GM18498 (cell line): ENCODE measurements around the gene LETM1.

Source experiments
- ATAC-seq: cut with Tn5 transposase; IDR thresholded peaks from one replicate; pipeline ENCODE4 v1.9.1; 2021; ENCODE audit warnings: mild to moderate bottlenecking, moderate library complexity; ENCODE audit not compliant: unreplicated experiment

The LETM1 gene

DNA sequence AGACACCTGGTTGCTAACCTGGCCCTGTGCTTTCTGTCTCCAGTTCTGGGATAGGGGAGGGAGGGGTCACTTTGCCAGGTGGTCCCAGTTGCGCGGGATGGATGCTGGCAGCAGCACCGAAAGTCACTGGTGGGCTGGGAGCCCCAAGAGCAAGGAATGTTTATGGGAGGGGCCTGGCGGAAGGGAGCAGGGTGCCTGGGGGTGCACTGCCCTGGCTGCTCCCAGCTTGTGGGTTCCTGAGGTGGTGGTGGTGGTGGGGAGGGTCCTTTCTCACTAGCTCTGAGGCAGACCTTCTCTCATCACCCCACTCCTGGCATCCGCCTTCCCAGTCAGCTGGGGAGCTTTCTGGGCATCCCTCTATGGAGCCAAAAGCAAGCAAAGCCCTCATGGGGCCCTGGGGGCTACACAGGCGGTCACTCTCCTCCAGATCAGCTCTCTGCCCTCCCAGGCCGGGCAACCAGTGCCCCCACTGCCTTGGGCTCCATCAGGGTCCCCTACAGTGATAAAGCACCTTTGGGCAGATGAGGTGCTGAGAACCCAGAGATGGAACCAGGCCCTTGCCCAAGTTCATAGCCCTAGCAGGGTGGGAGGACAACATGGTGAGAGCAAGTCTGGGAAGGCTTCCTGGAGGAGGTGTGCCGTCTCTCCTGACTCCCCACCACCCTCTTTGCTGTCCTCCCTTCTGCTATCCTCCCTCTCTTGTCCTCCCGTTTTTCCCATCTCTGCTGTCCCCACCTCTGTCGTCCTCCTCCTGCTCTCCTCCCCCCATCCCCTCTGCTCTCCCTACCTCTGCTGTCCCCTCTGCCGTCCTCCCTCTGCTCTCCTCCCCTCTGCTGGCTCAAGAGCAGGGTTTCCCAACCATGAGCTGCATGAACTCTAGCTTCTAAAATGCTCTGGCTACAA lies 46.9 kb downstream of the LETM1 start:
- ATAC-seq, result no peak

DNA sequence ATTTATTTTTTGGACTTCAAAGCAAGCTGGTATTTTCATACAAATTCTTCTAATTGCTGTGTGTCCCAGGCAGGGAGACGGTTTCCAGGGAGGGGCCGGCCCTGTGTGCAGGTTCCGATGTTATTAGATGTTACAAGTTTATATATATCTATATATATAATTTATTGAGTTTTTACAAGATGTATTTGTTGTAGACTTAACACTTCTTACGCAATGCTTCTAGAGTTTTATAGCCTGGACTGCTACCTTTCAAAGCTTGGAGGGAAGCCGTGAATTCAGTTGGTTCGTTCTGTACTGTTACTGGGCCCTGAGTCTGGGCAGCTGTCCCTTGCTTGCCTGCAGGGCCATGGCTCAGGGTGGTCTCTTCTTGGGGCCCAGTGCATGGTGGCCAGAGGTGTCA lies 47.6 kb downstream of the LETM1 start:
- no peak for ATAC-seq

DNA sequence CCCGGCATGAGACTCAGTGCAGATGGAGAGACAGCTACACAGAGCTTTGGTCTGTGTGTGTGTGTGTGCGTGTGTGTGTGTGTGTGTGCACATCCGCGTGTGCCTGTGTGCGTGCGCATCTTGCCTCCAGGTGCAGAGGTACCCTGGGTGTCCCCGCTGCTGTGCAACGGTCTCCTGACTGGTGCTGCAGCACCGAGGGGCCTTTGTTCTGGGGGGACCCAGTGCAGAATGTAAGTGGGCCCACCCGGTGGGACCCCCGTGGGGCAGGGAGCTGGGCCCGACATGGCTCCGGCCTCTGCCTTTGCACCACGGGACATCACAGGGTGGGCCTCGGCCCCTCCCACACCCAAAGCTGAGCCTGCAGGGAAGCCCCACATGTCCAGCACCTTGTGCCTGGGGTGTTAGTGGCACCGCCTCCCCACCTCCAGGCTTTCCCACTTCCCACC lies 48.6 kb downstream of the LETM1 start:
- no peak for ATAC-seq

DNA sequence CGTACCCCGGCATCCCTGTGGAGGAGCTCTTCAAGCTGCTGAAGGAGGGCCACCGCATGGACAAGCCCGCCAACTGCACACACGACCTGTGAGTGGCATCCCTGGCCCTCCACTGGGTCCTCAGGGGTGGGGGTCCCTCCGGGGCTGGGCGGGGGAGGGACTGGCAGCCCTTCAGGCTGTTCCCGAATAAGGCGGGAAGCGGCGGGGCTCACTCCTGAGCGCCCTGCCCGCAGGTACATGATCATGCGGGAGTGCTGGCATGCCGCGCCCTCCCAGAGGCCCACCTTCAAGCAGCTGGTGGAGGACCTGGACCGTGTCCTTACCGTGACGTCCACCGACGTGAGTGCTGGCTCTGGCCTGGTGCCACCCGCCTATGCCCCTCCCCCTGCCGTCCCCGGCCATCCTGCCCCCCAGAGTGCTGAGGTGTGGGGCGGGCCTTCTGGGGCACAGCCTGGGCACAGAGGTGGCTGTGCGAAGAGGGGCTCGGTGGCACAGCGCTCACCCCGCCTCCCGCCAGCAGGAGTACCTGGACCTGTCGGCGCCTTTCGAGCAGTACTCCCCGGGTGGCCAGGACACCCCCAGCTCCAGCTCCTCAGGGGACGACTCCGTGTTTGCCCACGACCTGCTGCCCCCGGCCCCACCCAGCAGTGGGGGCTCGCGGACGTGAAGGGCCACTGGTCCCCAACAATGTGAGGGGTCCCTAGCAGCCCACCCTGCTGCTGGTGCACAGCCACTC lies 49.2 kb downstream of the LETM1 start:
- ATAC-seq, result no peak

DNA sequence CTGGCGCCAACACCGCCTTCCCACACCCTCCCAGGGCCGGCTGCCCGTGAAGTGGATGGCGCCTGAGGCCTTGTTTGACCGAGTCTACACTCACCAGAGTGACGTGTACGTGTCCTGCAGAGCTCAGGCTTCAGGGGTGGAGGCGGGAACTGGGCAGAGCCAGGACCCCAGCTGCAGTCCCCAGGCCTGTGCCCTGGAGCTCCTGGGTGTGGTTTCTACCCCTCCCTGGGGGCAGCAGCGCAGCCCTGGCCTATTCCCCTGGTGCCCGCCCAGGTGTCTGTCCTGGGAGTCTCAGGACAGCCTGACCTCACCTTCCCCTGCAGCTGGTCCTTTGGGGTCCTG lies 49.8 kb downstream of the LETM1 start:
- ATAC-seq, result no peak

DNA sequence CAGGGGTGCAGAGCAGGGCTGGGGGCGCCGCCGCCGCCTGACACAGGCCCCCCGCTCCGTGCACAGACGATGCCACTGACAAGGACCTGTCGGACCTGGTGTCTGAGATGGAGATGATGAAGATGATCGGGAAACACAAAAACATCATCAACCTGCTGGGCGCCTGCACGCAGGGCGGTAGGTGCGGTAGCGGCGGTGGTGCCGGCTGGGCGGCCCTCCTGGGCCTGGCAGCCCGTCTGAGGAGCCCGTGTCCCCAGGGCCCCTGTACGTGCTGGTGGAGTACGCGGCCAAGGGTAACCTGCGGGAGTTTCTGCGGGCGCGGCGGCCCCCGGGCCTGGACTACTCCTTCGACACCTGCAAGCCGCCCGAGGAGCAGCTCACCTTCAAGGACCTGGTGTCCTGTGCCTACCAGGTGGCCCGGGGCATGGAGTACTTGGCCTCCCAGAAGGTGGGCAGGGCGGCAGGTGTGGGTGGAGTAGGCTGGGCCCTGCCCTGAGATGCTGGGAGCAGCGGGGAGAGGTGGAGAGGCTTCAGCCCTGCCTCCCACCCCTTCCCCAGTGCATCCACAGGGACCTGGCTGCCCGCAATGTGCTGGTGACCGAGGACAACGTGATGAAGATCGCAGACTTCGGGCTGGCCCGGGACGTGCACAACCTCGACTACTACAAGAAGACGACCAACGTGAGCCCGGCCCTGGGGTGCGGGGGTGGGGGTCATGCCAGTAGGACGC lies 50.3 kb downstream of the LETM1 start:
- ATAC-seq, result no peak

DNA sequence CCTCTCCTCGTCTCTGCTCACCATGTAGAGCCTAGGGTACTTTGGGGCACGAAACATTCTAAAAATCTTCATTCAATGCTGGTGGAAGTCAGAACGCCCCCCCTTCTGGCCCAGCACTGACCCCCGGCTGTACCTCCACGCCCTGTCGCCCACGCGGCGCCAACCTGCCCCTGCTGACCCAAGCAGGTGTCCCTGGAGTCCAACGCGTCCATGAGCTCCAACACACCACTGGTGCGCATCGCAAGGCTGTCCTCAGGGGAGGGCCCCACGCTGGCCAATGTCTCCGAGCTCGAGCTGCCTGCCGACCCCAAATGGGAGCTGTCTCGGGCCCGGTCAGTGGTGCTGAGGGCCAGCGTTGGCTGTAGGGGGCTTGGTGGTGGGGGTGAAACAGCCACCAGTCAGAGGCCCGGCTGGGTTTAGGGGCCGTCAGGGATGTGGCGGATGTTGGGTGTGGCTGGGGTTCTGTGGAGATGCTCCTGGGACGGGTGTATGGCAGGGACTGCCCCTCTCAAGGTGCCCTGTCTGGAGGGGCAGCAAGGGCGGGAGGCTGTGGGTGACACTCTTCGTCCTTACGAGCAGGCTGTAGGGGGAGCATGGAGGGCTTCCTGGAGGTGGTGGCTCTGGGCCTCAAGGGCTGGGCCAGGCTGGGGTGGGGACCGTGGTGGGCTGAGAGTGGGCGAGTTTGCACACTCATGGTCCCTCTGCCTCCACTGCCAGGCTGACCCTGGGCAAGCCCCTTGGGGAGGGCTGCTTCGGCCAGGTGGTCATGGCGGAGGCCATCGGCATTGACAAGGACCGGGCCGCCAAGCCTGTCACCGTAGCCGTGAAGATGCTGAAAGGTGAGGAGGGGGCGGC lies 51.1 kb downstream of the LETM1 start:
- no peak for ATAC-seq

DNA sequence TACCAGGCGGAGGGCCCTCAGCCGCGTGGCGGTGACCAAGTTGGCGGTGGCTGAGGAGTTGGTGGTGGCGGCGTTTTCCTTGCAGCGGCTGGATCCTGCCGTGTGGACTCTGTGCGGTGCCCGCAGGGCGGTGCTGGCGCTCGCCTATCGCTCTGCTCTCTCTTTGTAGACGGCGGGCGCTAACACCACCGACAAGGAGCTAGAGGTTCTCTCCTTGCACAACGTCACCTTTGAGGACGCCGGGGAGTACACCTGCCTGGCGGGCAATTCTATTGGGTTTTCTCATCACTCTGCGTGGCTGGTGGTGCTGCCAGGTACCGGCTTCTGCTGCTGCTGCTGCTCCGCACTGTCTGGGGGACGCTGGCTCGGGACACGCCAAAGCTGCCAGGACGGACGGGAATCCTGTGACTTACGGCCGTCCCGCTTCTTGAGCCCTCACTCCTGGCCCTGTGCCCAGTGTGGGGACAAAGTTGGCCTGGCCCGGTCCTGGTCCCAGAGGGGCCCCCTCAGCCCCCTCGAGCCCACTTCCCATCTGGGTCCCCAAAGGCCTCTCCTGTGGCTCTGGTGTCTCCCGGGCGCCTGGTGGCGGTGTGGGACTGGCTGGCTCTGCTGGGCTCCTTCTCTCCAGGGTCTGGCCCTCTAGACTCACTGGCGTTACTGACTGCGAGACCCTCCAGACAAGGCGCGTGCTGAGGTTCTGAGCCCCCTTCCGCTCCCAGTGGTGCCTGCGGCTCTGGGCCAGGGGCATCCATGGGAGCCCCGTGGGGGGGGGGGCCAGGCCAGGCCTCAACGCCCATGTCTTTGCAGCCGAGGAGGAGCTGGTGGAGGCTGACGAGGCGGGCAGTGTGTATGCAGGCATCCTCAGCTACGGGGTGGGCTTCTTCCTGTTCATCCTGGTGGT lies 52.2 kb downstream of the LETM1 start:
- ATAC-seq, result no peak

DNA sequence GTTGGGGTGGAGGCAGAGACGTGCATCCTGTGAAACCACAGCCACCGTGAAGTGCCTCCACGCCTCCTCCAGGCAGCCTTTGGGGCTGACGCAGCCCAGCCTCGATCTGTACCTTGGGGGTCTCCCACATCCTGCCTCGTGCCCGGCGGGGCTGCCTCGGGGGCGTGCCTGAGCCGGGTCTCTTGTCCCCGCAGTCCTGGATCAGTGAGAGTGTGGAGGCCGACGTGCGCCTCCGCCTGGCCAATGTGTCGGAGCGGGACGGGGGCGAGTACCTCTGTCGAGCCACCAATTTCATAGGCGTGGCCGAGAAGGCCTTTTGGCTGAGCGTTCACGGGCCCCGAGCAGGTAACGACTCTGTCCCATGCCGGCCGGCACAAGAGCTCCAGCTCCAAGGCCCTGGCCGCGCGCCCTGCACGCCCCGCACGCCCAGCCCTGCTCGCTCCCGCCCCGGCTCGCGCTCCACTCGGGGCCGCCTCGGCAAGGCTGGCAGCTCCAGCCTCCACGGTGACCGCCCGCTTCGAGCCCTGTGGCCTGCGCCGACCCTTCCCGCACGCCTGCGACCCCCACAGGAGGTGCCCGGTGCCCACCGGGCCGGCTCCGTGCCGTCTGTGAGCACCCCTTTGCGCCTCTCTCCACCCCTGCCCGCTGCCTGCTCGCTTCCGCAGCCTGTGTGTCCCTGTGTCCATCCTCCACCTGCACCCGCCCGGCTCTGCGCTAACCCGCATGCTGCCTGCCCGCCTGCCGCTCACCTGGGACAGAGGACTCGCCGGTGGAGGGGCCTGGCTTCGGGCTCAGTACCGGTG lies 53.0 kb downstream of the LETM1 start:
- no peak for ATAC-seq

DNA sequence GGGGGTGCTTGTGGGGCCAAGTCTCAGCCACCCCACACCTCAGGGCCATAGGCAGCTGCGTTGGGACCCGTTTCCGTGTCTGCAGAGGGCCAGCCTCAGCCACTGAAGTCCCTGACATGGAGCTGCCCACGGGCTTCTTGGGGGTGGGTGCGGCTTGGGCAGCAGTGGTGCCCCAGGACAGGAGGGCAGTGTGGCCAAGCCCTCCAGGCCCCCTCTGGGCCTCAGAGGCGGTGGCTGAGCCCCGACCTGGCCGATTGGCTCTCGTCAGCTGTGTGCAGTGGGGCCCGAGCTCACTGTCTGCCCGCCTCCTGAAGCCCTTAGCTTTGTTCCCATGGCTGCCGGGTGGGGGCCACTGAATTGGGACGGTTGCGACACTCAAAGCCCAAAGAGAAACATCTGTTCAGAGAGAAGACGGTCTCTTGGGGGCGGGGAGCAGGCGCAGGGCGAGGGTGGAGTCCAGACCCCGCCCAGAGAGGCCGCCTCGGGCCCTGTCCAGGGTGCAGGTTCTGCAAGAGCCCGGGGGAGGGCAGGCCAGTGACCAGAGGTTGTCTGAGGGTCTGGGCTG lies 53.7 kb downstream of the LETM1 start:
- ATAC-seq, result no peak

DNA sequence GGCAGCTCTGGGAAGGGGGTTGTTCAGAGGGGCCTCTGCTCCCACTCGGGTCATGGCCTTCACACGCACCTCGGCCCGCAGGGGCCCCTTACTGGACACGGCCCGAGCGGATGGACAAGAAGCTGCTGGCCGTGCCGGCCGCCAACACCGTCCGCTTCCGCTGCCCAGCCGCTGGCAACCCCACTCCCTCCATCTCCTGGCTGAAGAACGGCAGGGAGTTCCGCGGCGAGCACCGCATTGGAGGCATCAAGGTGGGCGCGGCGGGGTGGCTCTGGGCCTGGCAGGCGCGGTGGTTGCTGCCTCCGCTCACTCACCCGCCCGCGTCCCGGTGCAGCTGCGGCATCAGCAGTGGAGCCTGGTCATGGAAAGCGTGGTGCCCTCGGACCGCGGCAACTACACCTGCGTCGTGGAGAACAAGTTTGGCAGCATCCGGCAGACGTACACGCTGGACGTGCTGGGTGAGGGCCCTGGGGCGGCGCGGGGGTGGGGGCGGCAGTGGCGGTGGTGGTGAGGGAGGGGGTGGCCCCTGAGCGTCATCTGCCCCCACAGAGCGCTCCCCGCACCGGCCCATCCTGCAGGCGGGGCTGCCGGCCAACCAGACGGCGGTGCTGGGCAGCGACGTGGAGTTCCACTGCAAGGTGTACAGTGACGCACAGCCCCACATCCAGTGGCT lies 54.5 kb downstream of the LETM1 start:
- no peak for ATAC-seq

DNA sequence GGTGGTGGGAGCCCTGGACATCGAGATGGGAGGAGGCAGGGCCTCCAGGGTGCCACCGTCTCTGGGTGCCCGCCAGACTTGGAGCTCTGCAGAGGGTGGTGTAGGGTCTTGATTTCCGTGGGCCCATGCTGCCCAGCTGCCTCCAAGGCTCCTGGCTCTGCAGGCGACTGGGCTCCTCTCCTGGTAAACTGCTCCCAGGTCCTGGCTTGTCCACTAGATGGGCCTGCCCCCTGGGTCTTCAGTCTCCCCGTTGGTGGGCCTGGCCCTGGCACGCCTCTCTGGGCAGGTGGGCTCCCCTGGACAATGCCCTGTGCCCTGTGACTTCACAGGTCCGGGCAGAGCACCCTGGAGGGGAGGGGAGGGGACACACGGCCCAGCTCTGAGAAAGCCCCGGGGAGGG lies 55.2 kb downstream of the LETM1 start:
- ATAC-seq, result no peak

DNA sequence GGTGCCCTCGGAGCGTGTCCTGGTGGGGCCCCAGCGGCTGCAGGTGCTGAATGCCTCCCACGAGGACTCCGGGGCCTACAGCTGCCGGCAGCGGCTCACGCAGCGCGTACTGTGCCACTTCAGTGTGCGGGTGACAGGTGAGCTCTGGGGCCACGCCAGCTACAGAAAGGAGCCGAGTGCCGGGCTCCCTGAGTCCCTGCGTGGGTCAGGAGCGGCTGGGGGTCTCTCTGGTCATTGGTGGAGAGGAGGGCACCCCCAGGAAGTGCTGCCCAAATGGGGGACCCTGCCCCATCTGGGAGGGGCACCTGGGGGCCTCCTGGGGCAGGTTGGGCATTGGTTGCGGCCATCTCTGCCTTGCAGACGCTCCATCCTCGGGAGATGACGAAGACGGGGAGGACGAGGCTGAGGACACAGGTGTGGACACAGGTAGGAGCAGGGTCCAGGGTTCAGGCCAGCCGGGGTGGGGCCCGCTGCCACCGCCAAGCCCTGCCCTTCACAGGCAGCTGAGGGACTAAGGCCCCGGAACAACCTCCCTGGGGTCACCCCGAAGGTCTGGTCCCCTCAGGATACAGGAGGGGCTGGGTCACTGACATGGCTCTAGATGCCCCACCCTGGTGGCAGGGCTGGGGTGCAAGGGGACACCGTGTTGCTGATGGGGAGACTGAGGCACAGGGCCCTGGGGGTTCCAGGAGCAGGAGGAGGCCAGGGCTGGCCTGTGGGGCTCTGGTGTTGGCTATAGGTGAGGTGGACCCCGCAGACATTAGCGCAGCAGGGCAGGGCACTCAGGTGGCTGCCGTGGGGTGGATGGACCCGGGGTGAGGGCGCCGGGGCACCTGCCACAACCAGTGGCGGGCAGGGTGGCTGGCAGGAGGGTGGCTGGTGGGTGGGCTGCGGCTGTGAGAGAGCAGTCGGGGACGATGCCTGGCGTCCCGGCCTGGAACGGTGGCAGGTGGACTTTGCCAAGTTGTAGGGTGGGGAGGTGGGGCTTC lies 56.3 kb downstream of the LETM1 start:
- no peak for ATAC-seq

DNA sequence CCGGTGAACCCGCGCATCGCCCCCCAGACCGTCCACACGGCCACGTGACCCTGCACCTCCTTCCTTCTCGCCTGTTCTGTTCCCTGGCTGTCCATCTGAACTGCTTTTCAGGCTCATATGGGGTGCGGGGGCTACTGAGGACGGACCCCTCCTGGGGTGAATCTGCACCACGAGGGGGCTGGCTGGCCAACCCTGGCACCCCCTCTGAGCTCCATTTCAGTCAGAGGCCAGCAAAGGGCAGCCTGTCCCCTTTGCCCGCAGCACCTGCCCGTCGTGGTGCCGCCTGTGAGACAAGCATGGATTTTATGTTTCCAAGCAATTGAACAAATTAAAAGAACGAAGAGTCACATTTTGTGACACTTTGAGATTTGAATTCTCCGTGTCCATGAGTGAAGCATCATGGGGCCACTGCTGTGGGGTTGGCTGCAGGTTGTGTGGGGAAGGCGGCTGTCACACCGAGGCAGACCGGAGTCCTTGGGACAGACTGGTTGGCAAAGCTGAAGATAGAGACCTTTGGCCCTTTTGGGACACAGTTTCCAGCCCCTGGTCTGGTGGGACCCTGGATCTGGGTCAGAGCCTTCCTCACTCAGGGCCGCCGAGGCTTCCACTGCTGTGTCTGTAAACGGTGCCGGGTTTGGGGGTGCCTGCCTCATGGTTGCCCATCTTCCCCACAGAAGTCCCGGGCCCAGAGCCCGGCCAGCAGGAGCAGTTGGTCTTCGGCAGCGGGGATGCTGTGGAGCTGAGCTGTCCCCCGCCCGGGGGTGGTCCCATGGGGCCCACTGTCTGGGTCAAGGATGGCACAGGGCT lies 57.2 kb downstream of the LETM1 start:
- no peak for ATAC-seq

DNA sequence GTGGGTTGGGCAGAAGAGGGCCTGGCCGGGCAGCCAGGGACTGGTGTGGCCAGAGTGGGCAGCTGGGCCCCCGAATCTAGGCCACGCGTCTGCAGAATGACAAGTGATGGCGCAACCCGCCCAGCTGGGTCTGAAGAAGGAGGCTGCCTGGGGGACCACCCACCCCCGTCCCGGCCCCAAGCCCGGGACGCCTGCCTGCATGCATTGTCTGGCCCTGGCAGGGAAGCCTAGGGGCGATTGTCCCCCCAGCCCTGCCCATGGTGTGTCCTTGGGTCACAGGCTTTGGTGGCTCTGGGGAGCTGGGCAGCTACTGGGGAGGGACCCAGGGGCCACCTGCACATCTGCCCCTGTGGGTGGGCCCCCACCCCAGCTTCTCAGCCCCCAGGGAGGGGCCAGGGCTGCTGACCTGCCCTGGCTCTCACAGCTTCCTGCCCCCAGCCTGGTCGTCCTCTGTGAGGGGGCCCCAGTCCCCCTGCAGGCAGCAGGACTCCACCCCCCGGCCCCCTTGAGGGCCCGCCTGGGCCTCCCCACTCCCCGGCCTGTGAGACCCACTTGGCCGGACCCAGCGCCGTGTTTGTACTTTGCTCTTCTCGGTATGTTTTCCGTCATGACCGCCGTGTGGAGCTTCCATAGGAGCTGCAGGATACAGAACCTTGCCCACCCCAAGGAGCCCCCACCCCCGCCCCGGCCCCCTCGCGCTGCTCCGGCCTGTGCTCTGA lies 57.9 kb downstream of the LETM1 start:
- ATAC-seq, result no peak
